AG09309 (cell line): ENCODE data around the gene USP4.

ENCODE experiments used
- DNase-seq: peaks from one replicate; pipeline ENCODE4 v3.0.0-alpha.2; 2010; ENCODE audit warnings: low read depth
- H3K4me3 ChIP-seq: 2 replicates; pipeline ENCODE4 v1.5.1; 2011; ENCODE audit warnings: mild to moderate bottlenecking, low read depth, low read length, moderate library complexity; ENCODE audit not compliant: control insufficient read depth
- TF ChIP-seq, protein P1 (sequence below): IDR thresholded peaks from 2 replicates; pipeline ENCODE4 v1.5.1; 2011; ENCODE audit warnings: mild to moderate bottlenecking, low read depth, low read length, inconsistent platforms; ENCODE audit not compliant: insufficient read depth, control insufficient read depth; ENCODE audit errors: missing control alignments

Gene USP4

DNA sequence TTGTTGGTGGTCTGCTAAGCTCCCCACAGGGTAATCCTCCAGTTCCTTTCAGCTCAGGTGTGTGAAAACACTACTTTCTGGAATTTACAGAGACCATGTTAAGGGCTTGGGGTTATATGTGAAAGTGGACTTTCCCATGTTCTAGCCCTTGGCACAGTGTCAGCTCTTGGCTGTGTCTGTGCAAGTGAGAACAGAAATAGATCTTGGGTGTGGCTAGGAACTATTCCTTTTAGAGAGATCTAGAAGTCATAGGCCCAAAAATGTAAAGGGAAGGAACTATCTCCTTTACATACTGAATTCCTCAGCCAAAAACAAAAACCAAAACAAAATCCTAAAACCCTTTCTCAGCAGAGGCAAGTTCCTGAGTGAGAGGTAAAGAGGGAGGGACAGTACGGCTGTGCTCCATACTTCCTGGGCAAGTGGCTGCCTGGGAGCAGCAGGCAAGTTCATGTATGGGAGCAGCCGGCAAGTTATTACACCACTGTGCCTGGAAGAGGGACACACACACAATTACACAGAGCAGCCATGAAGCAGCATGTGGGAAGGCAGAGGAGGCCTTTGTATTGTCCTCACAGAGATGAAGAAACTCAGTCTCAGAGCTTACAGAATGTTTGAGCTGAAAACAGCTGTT, 43.0 kb downstream of the USP4 start:
- DNase-seq, result no peak
- TF ChIP-seq, protein P1, sequence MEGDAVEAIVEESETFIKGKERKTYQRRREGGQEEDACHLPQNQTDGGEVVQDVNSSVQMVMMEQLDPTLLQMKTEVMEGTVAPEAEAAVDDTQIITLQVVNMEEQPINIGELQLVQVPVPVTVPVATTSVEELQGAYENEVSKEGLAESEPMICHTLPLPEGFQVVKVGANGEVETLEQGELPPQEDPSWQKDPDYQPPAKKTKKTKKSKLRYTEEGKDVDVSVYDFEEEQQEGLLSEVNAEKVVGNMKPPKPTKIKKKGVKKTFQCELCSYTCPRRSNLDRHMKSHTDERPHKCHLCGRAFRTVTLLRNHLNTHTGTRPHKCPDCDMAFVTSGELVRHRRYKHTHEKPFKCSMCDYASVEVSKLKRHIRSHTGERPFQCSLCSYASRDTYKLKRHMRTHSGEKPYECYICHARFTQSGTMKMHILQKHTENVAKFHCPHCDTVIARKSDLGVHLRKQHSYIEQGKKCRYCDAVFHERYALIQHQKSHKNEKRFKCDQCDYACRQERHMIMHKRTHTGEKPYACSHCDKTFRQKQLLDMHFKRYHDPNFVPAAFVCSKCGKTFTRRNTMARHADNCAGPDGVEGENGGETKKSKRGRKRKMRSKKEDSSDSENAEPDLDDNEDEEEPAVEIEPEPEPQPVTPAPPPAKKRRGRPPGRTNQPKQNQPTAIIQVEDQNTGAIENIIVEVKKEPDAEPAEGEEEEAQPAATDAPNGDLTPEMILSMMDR, result no peak
- no peak overlapping the region for H3K4me3 ChIP-seq

DNA sequence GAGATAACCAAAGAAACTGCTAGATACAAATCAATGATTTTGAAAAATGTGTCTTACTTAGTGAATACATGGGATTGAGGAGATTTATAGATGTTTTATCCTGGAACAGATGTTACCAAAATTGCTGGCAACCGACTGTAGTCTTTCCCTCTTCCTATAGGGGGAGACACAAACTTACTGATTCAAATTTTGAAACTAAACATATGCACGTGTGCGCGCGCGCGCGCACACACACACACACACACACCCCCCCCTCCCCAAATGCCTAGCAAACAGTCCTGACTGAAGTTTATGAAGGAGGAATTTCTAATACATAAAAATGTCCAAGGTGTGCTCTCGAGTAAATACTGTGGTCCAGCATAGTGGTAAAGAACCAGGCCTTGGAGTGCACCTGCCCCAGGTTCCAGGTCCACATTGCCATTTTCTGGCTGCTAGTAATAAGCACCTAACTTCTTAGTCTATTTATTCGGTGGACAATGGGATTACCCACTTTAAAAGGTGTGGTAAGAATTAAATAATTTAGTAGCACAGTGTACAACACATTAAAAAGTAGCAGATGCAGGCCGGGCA, 44.3 kb downstream of the USP4 start:
- DNase-seq, result no peak
- TF ChIP-seq, protein P1, result peak; percentile 63

DNA sequence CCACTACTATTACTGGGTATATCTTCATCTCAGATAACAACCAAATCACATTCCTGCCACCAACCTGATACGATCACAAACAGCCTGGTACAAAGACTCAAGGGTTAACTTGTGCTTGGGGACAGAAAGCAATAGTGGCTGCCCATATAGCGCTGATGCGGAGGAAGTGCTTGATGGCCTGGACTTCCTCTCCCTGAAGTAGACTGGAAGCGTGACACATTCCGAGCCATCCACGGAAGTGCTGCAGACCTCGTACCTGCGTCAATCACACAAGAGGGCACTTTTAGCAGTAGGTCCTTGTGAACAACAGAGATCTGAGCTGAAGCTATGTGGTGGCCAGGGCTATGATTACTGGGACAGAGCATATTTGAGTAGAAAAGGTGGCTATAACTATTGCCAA, 45.5 kb downstream of the USP4 start:
- TF ChIP-seq, protein P1, result no peak
- no peak for DNase-seq
- no peak overlapping the region for H3K4me3 ChIP-seq

More for the DNA sequence above, 44.3 kb downstream of the USP4 start:
- H3K4me3 ChIP-seq, result no peak overlapping the region

DNA sequence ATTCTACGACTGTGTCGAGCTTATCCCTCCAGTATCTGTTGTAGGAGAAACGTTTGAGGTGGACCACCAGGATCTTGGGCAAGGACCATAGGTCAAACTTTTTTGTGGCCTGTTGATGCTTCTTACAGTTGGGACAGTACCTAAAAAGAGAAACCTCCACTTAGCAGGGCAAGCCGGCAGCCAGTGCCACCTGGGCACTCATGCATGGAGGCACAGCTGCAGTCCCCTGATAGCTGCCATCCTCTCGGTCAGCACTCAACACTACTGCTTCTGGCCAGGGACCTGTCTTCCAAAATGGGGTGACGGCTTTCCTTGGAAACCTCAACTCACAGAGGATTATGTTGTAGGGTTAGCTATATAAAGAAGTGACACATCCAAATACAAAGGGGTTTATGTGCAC, 55.9 kb downstream of the USP4 start:
- TF ChIP-seq, protein P1, result no peak
- DNase-seq, result no peak
- H3K4me3 ChIP-seq, result no peak overlapping the region

DNA sequence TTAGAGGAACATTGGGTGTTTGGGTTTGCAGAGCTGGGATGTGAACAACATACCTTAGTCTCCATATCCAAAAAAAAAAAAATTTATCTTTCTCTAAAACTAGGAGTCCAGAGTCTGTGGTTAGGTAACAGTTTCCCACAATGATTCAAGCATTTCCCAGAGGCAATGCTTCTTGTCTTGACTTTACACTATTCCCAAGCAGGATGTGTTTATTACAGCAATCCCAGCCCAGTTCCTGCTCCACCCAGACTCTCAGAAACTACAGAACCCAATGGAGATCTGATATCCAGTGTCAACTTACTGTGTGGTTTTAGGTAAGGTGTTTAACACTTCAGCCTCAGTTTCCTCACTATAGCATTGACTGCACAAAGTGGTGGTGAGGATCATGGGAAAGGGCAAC, 60.5 kb downstream of the USP4 start:
- TF ChIP-seq, protein P1, result no peak
- H3K4me3 ChIP-seq, result no peak overlapping the region
- peak; percentile 45 for DNase-seq

DNA sequence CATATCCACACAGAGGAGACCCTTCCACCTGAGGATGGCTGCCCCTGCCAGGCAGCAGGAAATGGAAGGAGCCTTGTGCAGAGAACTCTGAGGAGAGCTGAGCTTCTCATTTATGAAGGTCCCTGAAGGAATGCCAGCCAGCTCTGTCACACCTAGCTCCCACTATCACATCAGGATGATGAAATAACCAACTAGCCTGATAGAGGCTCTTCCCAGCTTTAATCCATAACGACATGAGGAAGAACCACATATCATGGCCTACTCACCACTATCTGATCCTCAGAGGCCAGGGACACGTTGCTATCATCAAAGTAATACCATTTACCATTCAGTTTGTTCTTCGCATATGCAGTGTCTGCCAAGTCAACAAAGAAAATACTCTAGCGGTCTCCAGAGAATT, 61.3 kb downstream of the USP4 start:
- no peak overlapping the region for H3K4me3 ChIP-seq
- no peak for DNase-seq
- TF ChIP-seq, protein P1, result no peak
